Panc1 (cell line): ENCODE measurements around the gene CD300LB. TPM values are rescaled to one million over a fixed set of nuclear protein-coding genes. Genes with fewer than 3 reads are reported as not detected.

Experiments
- ATAC-seq: fragments of 200-7000 bp; cut with Tn5 transposase; 2 replicates; pipeline ENCODE4 v1.9.1; 2020; ENCODE audit warnings: mild to moderate bottlenecking, moderate library complexity
- BruUV-seq: library from RNA; stranded (reverse); fragments of 400-500 nt; replicated peaks from 2 replicates; lab custom pipeline; 2021; lab: Mats Ljungman, UMichigan
- CTCF ChIA-PET: fragments of 300-600 bp; sonication (Branson Sonifier 250); formaldehyde crosslinking; loops from one replicate; lab custom pipeline; 2022; ENCODE audit warnings: antibody characterized with exemption; lab: Charles Lee
- POLR2A ChIA-PET: fragments of 300-600 bp; sonication (Branson Sonifier 250); formaldehyde crosslinking; loops from one replicate; lab custom pipeline; 2022; ENCODE audit warnings: antibody characterized with exemption; lab: Charles Lee
- DNase-seq: peaks from one replicate; pipeline ENCODE4 v3.0.0-alpha.2; 2010; ENCODE audit warnings: low read depth, low spot score
- H3K27ac ChIP-seq: 2 replicates; pipeline ENCODE4 v1.5.1; 2011; ENCODE audit warnings: mild to moderate bottlenecking, low read length, inconsistent platforms
- H3K27me3 ChIP-seq: fragments of 200-500 bp; sonication (Bioruptor generic); 2 replicates; pipeline ENCODE4 v1.6.0; 2014; ENCODE audit warnings: low read length, inconsistent platforms; ENCODE audit not compliant: control insufficient read depth, insufficient read depth
- H3K36me3 ChIP-seq: fragments of 200-500 bp; sonication (Bioruptor generic); 2 replicates; pipeline ENCODE4 v1.5.1; 2014; ENCODE audit warnings: inconsistent platforms, mild to moderate bottlenecking, low read length, moderate library complexity; ENCODE audit not compliant: control insufficient read depth, insufficient read depth
- H3K4me1 ChIP-seq: 2 replicates; pipeline ENCODE4 v1.5.1; 2011; ENCODE audit warnings: inconsistent platforms, mild to moderate bottlenecking, low read length, moderate library complexity; ENCODE audit not compliant: control insufficient read depth, insufficient read depth
- H3K4me3 ChIP-seq, 2 experiments: 2 replicates each; pipeline ENCODE4 v1.5.1; 2011 to 2012; ENCODE audit warnings: low read depth in 2 of 2, low read length in 2 of 2, mild to moderate bottlenecking in 2 of 2, inconsistent platforms in 1 of 2, moderate library complexity in 1 of 2
- H3K9me3 ChIP-seq: fragments of 200-500 bp; sonication (Bioruptor generic); 2 replicates; pipeline ENCODE4 v1.5.1; 2014; ENCODE audit warnings: low read depth, mild to moderate bottlenecking, inconsistent platforms, low read length, moderate library complexity; ENCODE audit not compliant: control insufficient read depth, insufficient read depth
- SIN3A ChIP-seq: IDR thresholded peaks from 2 replicates; pipeline ENCODE4 v1.6.1; 2012; ENCODE audit warnings: low read depth, mild to moderate bottlenecking, low read length, moderate library complexity, borderline replicate concordance; ENCODE audit not compliant: insufficient read depth
- TCF7L2 ChIP-seq: IDR thresholded peaks from 2 replicates; pipeline ENCODE4 v1.6.1; 2011; ENCODE audit warnings: mild to moderate bottlenecking, low read depth, low read length, inconsistent platforms
- in situ Hi-C: cut with HindIII; loops from 2 replicates; pipeline ENCODE4 v1.10.0; 2016; ENCODE audit warnings: low sequenced_read_pairs, low pct_unique_long_range_greater_than_20kb
- intact Hi-C: fragments of 100-400 bp; cut with micrococcal nuclease; formaldehyde crosslinking; loops from one replicate; pipeline ENCODE4 v1.10.0; 2022; ENCODE audit not compliant: unreplicated experiment
- total RNA-seq: library from RNA; stranded (reverse); gene quantifications from one replicate; pipeline ENCODE4 v1.2.1, GENCODE V29; 2021; ENCODE audit not compliant: unreplicated experiment
- TF ChIP-seq, protein P1 (sequence below): fragments of 450-650 bp; IDR thresholded peaks from 2 replicates; pipeline ENCODE4 v1.5.1; 2017; ENCODE audit warnings: mild to moderate bottlenecking
- TF ChIP-seq, protein P2 (sequence below), 2 experiments: IDR thresholded peaks; 2 replicates each; pipeline ENCODE4 v1.6.1; 2011 to 2012; ENCODE audit warnings: low read depth in 2 of 2, control low read depth in 1 of 2, low read length in 1 of 2, mild to moderate bottlenecking in 1 of 2, moderate library complexity in 1 of 2; ENCODE audit not compliant: insufficient read depth in 1 of 2

Gene CD300LB
- total RNA-seq, 1 experiment from 2014 or later: not detected

DNA sequence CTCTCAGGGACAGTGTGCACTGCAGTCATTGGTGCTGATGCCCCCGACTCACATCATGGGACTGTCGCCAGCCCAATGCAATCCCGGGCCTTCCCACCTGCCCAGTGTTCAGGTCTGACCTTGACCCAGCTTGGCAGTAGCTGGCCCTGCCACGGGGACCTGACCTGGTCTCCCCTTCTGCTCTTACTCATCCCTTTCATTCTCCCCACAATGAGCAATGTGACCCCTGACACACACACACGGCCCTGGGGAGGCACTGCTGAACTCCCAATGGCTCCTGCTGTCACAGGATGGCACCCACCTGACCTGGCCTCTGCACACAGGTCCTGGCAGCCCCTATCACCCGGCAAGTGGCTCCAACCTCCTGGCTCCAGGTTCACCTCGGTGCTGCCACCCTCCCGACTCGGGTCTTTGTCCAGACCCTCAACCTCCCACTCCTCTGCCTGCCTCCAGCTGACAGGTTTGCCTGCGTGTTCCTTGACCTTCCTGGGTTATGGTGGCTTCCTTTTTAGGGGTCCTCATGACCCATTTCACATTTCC is 8.1 kb upstream of the CD300LB start:
- no peaks in the 10 kb centered on the region for H3K36me3 ChIP-seq
- TF ChIP-seq, protein P1, sequence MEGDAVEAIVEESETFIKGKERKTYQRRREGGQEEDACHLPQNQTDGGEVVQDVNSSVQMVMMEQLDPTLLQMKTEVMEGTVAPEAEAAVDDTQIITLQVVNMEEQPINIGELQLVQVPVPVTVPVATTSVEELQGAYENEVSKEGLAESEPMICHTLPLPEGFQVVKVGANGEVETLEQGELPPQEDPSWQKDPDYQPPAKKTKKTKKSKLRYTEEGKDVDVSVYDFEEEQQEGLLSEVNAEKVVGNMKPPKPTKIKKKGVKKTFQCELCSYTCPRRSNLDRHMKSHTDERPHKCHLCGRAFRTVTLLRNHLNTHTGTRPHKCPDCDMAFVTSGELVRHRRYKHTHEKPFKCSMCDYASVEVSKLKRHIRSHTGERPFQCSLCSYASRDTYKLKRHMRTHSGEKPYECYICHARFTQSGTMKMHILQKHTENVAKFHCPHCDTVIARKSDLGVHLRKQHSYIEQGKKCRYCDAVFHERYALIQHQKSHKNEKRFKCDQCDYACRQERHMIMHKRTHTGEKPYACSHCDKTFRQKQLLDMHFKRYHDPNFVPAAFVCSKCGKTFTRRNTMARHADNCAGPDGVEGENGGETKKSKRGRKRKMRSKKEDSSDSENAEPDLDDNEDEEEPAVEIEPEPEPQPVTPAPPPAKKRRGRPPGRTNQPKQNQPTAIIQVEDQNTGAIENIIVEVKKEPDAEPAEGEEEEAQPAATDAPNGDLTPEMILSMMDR: no peak
- TF ChIP-seq TCF7L2 (no peak), SIN3A (no peak)
- TF ChIP-seq, protein P2, sequence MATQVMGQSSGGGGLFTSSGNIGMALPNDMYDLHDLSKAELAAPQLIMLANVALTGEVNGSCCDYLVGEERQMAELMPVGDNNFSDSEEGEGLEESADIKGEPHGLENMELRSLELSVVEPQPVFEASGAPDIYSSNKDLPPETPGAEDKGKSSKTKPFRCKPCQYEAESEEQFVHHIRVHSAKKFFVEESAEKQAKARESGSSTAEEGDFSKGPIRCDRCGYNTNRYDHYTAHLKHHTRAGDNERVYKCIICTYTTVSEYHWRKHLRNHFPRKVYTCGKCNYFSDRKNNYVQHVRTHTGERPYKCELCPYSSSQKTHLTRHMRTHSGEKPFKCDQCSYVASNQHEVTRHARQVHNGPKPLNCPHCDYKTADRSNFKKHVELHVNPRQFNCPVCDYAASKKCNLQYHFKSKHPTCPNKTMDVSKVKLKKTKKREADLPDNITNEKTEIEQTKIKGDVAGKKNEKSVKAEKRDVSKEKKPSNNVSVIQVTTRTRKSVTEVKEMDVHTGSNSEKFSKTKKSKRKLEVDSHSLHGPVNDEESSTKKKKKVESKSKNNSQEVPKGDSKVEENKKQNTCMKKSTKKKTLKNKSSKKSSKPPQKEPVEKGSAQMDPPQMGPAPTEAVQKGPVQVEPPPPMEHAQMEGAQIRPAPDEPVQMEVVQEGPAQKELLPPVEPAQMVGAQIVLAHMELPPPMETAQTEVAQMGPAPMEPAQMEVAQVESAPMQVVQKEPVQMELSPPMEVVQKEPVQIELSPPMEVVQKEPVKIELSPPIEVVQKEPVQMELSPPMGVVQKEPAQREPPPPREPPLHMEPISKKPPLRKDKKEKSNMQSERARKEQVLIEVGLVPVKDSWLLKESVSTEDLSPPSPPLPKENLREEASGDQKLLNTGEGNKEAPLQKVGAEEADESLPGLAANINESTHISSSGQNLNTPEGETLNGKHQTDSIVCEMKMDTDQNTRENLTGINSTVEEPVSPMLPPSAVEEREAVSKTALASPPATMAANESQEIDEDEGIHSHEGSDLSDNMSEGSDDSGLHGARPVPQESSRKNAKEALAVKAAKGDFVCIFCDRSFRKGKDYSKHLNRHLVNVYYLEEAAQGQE (IDR thresholded peaks at IDR 0.05; ENCODE audit: insufficient read depth in 1 of 2, low read depth in 2 of 2, low read length in 1 of 2): no peak
- no peak overlapping the region for H3K27ac ChIP-seq
- H3K4me3 ChIP-seq: no peak overlapping the region
- no peak for DNase-seq
- ATAC-seq: no peak
- POLR2A ChIA-PET: no interaction called here
- intact Hi-C loops (no loop called here), in situ Hi-C loops (no loop called here)
- BruUV-seq: no TSS peak
- CTCF ChIA-PET: no interaction called here
- H3K27me3 ChIP-seq: peaks cover 19% of the 10 kb centered on the region
- H3K9me3 ChIP-seq: no peaks in the 10 kb centered on the region
- no peaks in the 10 kb centered on the region for H3K4me1 ChIP-seq

DNA sequence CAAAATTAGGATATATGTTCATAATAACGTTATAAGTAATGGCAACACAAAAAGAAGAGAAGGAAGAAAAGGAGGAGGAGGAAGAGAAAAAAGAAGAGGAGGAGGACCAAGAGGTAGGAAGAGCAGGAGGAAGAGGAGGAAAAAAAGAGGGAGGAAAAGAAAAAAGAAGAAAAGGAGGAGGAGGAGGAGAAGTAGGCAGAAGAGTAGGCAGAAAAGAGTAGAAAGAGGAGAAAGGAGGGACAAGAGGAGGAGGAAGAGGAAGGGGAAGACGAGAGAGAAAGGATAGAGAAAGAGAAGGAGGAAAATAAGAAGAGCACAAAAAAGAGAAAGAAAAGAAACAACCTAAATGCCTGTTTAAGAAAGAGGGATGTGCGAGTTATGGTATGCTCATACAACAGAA is 5.6 kb upstream of the CD300LB start:
- TF ChIP-seq, protein P2 (IDR thresholded peaks at IDR 0.05; ENCODE audit: insufficient read depth in 1 of 2, low read depth in 2 of 2, low read length in 1 of 2): no peak
- no peak for TF ChIP-seq TCF7L2
- TF ChIP-seq, protein P1: no peak
- TF ChIP-seq SIN3A: no peak
- Histone ChIP-seq H3K9me3 (no peaks in the 10 kb centered on the region), H3K4me1 (no peaks in the 10 kb centered on the region; the same call in 1 of the 2 replicates), H3K27me3 (peaks cover 22% of the 10 kb centered on the region), H3K4me3 (no peak overlapping the region), H3K27ac (no peak overlapping the region), H3K36me3 (no peaks in the 10 kb centered on the region)
- DNase-seq: no peak
- ChIA-PET POLR2A (no interaction called here), CTCF (no interaction called here)
- in situ Hi-C loops (no loop called here), intact Hi-C loops (no loop called here)
- no TSS peak for BruUV-seq
- ATAC-seq: no peak
